ENCODE results near the gene LSG1.

Gene LSG1

DNA sequence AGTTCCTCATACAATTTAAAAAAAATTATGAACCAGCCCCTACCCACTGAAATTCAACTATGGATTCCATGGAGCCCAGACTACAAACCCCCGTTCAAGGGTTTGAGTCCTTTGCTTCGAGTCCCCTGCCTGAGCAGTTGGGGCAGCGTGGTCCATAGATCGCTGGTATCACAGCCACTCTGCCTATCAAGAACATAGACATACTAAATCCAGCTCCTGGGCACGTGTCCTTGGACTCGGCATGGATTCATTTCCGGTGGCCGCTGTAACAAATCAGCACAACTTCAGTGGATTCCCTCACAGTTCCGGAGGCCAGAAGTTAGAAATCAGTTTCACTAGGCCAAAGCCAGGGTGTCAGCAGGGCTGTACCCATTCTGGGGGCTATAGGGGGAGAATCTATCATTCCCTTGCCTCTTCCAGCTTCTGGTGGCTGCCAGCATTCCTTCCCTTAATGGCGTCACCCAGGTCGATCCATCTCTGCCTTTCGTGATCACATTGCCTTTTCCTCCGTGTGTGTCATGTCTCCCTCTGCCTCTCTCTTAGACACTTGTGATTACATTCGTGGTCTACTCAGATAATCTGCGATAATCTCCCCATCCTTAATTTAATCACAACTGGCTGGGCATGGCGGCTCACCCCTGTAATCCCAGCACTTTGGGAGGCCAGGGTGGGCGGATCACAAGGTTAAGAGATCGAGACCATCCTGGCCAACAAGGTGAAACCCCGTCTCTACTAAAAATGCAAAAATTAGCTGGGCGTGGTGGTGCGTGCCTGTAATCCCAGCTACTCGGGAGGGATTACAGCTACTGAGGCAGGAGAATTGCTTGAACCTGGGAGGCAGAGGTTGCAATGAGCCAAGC, 34.2 kb downstream of the LSG1 start:
- TF ChIP-seq ZNF70 (CRISPR knock-in tag; IDR thresholded peaks at IDR 0.05) (no peak), ZNF565 (CRISPR knock-in tag; conservative IDR thresholded peaks at IDR 0.05; ENCODE audit: low read depth) (no peak), TCF4 (CRISPR knock-in tag; IDR thresholded peaks at IDR 0.05; ENCODE audit: borderline replicate concordance) (no peak), CSDC2 (CRISPR knock-in tag; IDR thresholded peaks at IDR 0.05) (no peak), TOX (CRISPR knock-in tag; IDR thresholded peaks at IDR 0.05; ENCODE audit: borderline replicate concordance) (no peak), ARNTL (CRISPR knock-in tag; IDR thresholded peaks at IDR 0.05; ENCODE audit: borderline replicate concordance, low read depth) (no peak), ISL1 (CRISPR knock-in tag; IDR thresholded peaks at IDR 0.05) (no peak), ZNF8 (CRISPR knock-in tag; IDR thresholded peaks at IDR 0.05) (no peak), GLIS3 (CRISPR knock-in tag; IDR thresholded peaks at IDR 0.05) (no peak)
- no peak for ATAC-seq

GRCh38 chr3:194637066-194637465, 34.9 kb downstream of the LSG1 start:
- TF ChIP-seq ESRRG (CRISPR knock-in tag; IDR thresholded peaks at IDR 0.05) = no peak
- TF ChIP-seq ZNF565 (CRISPR knock-in tag; conservative IDR thresholded peaks at IDR 0.05; ENCODE audit: low read depth) = no peak
- no peak for TF ChIP-seq ARNTL (CRISPR knock-in tag; IDR thresholded peaks at IDR 0.05; ENCODE audit: borderline replicate concordance, low read depth)
- no peak for TF ChIP-seq ISL1 (CRISPR knock-in tag; IDR thresholded peaks at IDR 0.05)
- TF ChIP-seq ZNF70 (CRISPR knock-in tag; IDR thresholded peaks at IDR 0.05) = no peak
- TF ChIP-seq, protein P1, sequence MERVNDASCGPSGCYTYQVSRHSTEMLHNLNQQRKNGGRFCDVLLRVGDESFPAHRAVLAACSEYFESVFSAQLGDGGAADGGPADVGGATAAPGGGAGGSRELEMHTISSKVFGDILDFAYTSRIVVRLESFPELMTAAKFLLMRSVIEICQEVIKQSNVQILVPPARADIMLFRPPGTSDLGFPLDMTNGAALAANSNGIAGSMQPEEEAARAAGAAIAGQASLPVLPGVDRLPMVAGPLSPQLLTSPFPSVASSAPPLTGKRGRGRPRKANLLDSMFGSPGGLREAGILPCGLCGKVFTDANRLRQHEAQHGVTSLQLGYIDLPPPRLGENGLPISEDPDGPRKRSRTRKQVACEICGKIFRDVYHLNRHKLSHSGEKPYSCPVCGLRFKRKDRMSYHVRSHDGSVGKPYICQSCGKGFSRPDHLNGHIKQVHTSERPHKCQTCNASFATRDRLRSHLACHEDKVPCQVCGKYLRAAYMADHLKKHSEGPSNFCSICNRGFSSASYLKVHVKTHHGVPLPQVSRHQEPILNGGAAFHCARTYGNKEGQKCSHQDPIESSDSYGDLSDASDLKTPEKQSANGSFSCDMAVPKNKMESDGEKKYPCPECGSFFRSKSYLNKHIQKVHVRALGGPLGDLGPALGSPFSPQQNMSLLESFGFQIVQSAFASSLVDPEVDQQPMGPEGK (CRISPR knock-in tag; IDR thresholded peaks at IDR 0.05; ENCODE audit: borderline replicate concordance) = no peak
- TF ChIP-seq TCF4 (CRISPR knock-in tag; IDR thresholded peaks at IDR 0.05; ENCODE audit: borderline replicate concordance) = no peak
- TF ChIP-seq ZNF8 (CRISPR knock-in tag; IDR thresholded peaks at IDR 0.05) = no peak
- TF ChIP-seq SNAI2 (CRISPR knock-in tag; IDR thresholded peaks at IDR 0.05) = no peak
- no peak for TF ChIP-seq TSHZ2 (CRISPR knock-in tag; IDR thresholded peaks at IDR 0.05)
- TF ChIP-seq TOX (CRISPR knock-in tag; IDR thresholded peaks at IDR 0.05; ENCODE audit: borderline replicate concordance) = no peak
- no peak for ATAC-seq

DNA sequence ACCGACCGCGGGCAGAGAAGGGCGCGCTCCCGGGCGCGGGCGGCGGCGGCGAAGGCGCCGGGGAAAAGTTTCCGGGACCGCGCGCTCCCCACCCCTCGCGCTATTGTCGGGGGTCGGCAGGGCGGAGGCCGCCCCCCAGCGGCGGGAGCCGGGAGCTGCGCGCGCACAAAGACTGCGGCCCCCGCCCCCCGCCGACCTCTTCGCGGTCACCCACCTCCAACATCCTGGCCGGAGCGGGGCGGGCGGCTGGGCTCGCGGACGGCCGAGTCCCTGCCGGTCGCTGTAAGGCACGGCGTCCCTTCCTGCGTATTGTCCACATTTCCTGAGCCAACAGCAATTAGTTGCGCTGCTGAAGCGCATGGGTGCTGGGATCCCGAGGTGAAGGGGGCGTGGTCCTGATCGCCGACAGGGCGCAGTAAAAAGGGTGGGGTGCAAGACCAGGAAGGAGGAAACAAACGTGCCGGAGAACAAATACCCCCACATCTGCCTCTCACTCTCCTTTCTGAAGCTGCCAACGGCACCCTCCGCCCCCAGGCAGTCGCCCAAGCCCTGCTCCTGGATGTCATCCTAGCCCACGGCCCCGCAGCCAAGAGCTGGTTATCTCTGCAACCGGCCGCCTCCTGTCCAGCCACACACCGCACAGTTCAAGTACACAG, 38.5 kb downstream of the LSG1 start, which contains the start of gene TMEM44:
Gene TMEM44 (minus strand): TSS at position 71 of the 656 bp plus-strand sequence. CDS start 204 bp downstream, outside the sequence.
- peak; percentile 89 for ATAC-seq
- TF ChIP-seq ZNF70 (CRISPR knock-in tag; IDR thresholded peaks at IDR 0.05) = peak; percentile 53; the same call in 1 of the 2 replicates
- no peak for TF ChIP-seq CSDC2 (CRISPR knock-in tag; IDR thresholded peaks at IDR 0.05)
- no peak for TF ChIP-seq ESRRG (CRISPR knock-in tag; IDR thresholded peaks at IDR 0.05)
- no peak for TF ChIP-seq ZFP30 (CRISPR knock-in tag; IDR thresholded peaks at IDR 0.05)
- TF ChIP-seq, protein P1 (CRISPR knock-in tag; IDR thresholded peaks at IDR 0.05; ENCODE audit: borderline replicate concordance) = peak; percentile 70; the same call in 1 of the 2 replicates
- peak; percentile 30; the same call in 1 of the 2 replicates for TF ChIP-seq TSHZ2 (CRISPR knock-in tag; IDR thresholded peaks at IDR 0.05)
